MCF 10A (cell line): Measurements from ENCODE around the gene PRR33. TPM values are rescaled to one million over a fixed set of nuclear protein-coding genes. Genes with fewer than 3 reads are reported as not detected.

Experiments
- BruUV-seq: library from RNA; stranded (reverse); fragments of 400-500 nt; replicated peaks from 2 replicates; lab custom pipeline; 2021; lab: Mats Ljungman, UMichigan
- CTCF ChIA-PET: fragments of 300-600 bp; sonication (Branson Sonifier 250); formaldehyde crosslinking; extraction: SDS; loops from one replicate; lab custom pipeline; 2021; ENCODE audit warnings: antibody characterized with exemption, inconsistent platforms; lab: Yijun Ruan, JAX
- POLR2A ChIA-PET: fragments of 300-600, 350-650 bp; sonication (Branson Sonifier 250); formaldehyde crosslinking; extraction: SDS; loops from one replicate; lab custom pipeline; 2020; ENCODE audit warnings: antibody characterized with exemption, inconsistent platforms; lab: Yijun Ruan, JAX
- DNase-seq: peaks from one replicate; pipeline ENCODE4 v3.0.0-alpha.2; 2018; ENCODE audit not compliant: unreplicated experiment
- H3K27ac Mint-ChIP-seq: one replicate; pipeline ENCODE4 v1.8.0; 2022; ENCODE audit warnings: mild to moderate bottlenecking, low read depth, mixed read lengths; ENCODE audit not compliant: unreplicated experiment
- H3K27me3 Mint-ChIP-seq: one replicate; pipeline ENCODE4 v1.8.0; 2022; ENCODE audit warnings: mixed read lengths; ENCODE audit not compliant: insufficient read depth, unreplicated experiment
- H3K36me3 Mint-ChIP-seq: one replicate; pipeline ENCODE4 v1.8.0; 2022; ENCODE audit warnings: mild to moderate bottlenecking, moderate library complexity, mixed read lengths; ENCODE audit not compliant: insufficient read depth, unreplicated experiment
- H3K4me1 Mint-ChIP-seq: one replicate; pipeline ENCODE4 v1.8.0; 2022; ENCODE audit warnings: mixed read lengths; ENCODE audit not compliant: insufficient read depth, unreplicated experiment
- H3K4me3 Mint-ChIP-seq: one replicate; pipeline ENCODE4 v1.8.0; 2022; ENCODE audit warnings: mild to moderate bottlenecking, moderate library complexity, mixed read lengths; ENCODE audit not compliant: unreplicated experiment
- H3K9me3 Mint-ChIP-seq: one replicate; pipeline ENCODE4 v1.8.0; 2022; ENCODE audit warnings: mixed read lengths; ENCODE audit not compliant: unreplicated experiment
- CTCF ChIP-seq: fragments of 200-600 bp; IDR thresholded peaks from one replicate; pipeline ENCODE4 v1.8.0; 2022; ENCODE audit warnings: antibody characterized with exemption, mild to moderate bottlenecking; ENCODE audit not compliant: unreplicated experiment
- intact Hi-C: fragments of 100-400 bp; cut with micrococcal nuclease; formaldehyde crosslinking; loops from 2 replicates; pipeline ENCODE4 v1.14.1; 2022
- total RNA-seq: library from RNA; stranded (reverse); gene quantifications from 2 replicates; pipeline ENCODE4 v1.2.3, GENCODE V29; 2022

Gene PRR33
- total RNA-seq, 1 experiment from 2014 or later, result not detected

GRCh38 chr11:1884303-1884700, 7.4 kb downstream of the PRR33 start:
- CTCF ChIA-PET, result interaction anchor here (0.7 to 4.4 kb wide), 4 partner anchors 23 to 735 kb away, joined by 3 to 43 read pairs (median 5); no protein-coding TSS in a partner anchor
- H3K36me3 Mint-ChIP-seq, result no peaks in the 10 kb centered on the region
- intact Hi-C loops, result loop anchor here (5.0 kb wide), 1 partner anchor 33 kb away; the partner anchor contains the start of gene TNNT3
- no peaks in the 10 kb centered on the region for H3K4me1 Mint-ChIP-seq
- no peaks in the 10 kb centered on the region for H3K27me3 Mint-ChIP-seq
- H3K27ac Mint-ChIP-seq, result no peak overlapping the region
- no peak for DNase-seq
- no peak for TF ChIP-seq CTCF
- no TSS peak for BruUV-seq
- no peak overlapping the region for H3K4me3 Mint-ChIP-seq
- POLR2A ChIA-PET, result no interaction called here
- H3K9me3 Mint-ChIP-seq, result no peaks in the 10 kb centered on the region

- intact Hi-C loops, result loop anchor here (5.0 kb wide), 1 partner anchor 34 kb away; the partner anchor contains the start of gene TNNT3
Observed at GRCh38 chr11:1883346-1884302, 8.1 kb downstream of the PRR33 start.

GRCh38 chr11:1882265-1883238, 9.1 kb downstream of the PRR33 start:
- H3K27me3 Mint-ChIP-seq, result no peaks in the 10 kb centered on the region
- TF ChIP-seq CTCF, result peak; percentile 85
- BruUV-seq, result no TSS peak
- H3K4me3 Mint-ChIP-seq, result no peak overlapping the region
- H3K27ac Mint-ChIP-seq, result no peak overlapping the region
- POLR2A ChIA-PET, result interaction anchor here (0.7 kb wide), 1 partner anchor 48 kb away, joined by 3 read pairs; the partner anchor contains the start of gene SYT8
- intact Hi-C loops, result loop anchor here (1.0 to 5.0 kb wide), 2 partner anchors 35 to 269 kb away; partner anchors contain the start of gene TNNT3
- H3K4me1 Mint-ChIP-seq, result peaks cover 3% of the 10 kb centered on the region
- no peaks in the 10 kb centered on the region for H3K9me3 Mint-ChIP-seq
- no peaks in the 10 kb centered on the region for H3K36me3 Mint-ChIP-seq
- peak; percentile 79 for DNase-seq
- CTCF ChIA-PET, result interaction anchor here (0.6 to 4.4 kb wide), 38 partner anchors 9 to 1092 kb away, joined by 3 to 43 read pairs (median 4); partner anchors contain the start of genes H19, PRR33 and TNNT3

More at GRCh38 chr11:1883346-1884302, 8.1 kb downstream of the PRR33 start:
- no TSS peak for BruUV-seq
- CTCF ChIA-PET, result interaction anchor here (0.7 to 4.4 kb wide), 14 partner anchors 14 to 734 kb away, joined by 3 to 43 read pairs (median 6); no protein-coding TSS in a partner anchor
- Mint-ChIP-seq H3K9me3 (no peaks in the 10 kb centered on the region), H3K4me1 (no peaks in the 10 kb centered on the region), H3K36me3 (no peaks in the 10 kb centered on the region), H3K27me3 (no peaks in the 10 kb centered on the region), H3K4me3 (no peak overlapping the region), H3K27ac (no peak overlapping the region)
- TF ChIP-seq CTCF, result no peak
- DNase-seq, result no peak
- POLR2A ChIA-PET, result no interaction called here
